K562 (cell line): ENCODE results near the gene NFAM1. TPM values are rescaled to one million over a fixed set of nuclear protein-coding genes. Genes with fewer than 3 reads are reported as not detected.
A peak's percentile ranks its signal among the peaks of the same experiment; 100 is the strongest.

Experiments
- COPS2 ChIP-seq: fragments of 450-650 bp; conservative IDR thresholded peaks from 2 replicates; pipeline ENCODE4 v1.6.1; 2016; ENCODE audit warnings: mild to moderate bottlenecking, moderate library complexity
- POLR3G ChIP-seq: IDR thresholded peaks from 2 replicates; pipeline ENCODE4 v1.6.1; 2011; ENCODE audit not compliant: insufficient read length, insufficient replicate concordance; ENCODE audit errors: extremely low read depth
- SRSF7 ChIP-seq: fragments of 200-400 bp; formaldehyde crosslinking; optimal IDR thresholded peaks from 2 replicates; pipeline ENCODE3; 2017; ENCODE audit warnings: mild to moderate bottlenecking, low read depth, low read length
- UBTF ChIP-seq, 2 experiments: IDR thresholded peaks; 2 replicates each; pipeline ENCODE4 v1.6.1; 2012; ENCODE audit warnings: improper control_type of control experiment in 2 of 2, low read depth in 2 of 2, low read length in 2 of 2, borderline replicate concordance in 1 of 2
- XRCC4 ChIP-seq: IDR thresholded peaks from one replicate; pipeline ENCODE4 v1.6.1; 2011; ENCODE audit not compliant: insufficient read depth, insufficient read length; ENCODE audit errors: extremely low read depth
- ZKSCAN8 ChIP-seq: fragments of 200-800 bp; sonication (Bioruptor generic); IDR thresholded peaks from 2 replicates; pipeline ENCODE4 v1.6.1; 2016; ENCODE audit warnings: missing genetic modification characterization, missing compliant biosample characterization
- ZMIZ1 ChIP-seq, 2 experiments: fragments of 150-350 bp in 1 of 2; IDR thresholded peaks; 2 replicates each; pipeline ENCODE4 v1.6.1; 2012 to 2016; ENCODE audit warnings: low read depth in 2 of 2, low read length in 2 of 2, mild to moderate bottlenecking in 1 of 2, moderate library complexity in 1 of 2
- ZNF395 ChIP-seq: fragments of 200-800 bp; sonication (Bioruptor generic); IDR thresholded peaks from 2 replicates; pipeline ENCODE4 v1.6.1; 2017; ENCODE audit warnings: missing genetic modification characterization, missing compliant biosample characterization
- ZNF407 ChIP-seq: fragments of 450-650 bp; IDR thresholded peaks from 2 replicates; pipeline ENCODE4 v1.6.1; 2016; ENCODE audit warnings: low read depth
- polyA plus RNA-seq, 8 experiments: library from polyadenylated mRNA; depleted of rRNA in 4 of 8; stranded (reverse) in 5 of 8; unstranded in 3 of 8; fragments of >200 nt; fragmentation: Nextera tagmentation in 2 of 8; fragmentation: Illumina TruSeq in 1 of 8; extraction: Ambion mirVana in 2 of 8; extraction: Trizol in 1 of 8; gene quantifications; 2 replicates each; pipeline versions ENCODE4 v1.2.1 to v1.2.3, GENCODE V29; 2011 to 2014; ENCODE audit warnings: inconsistent platforms in 1 of 8, missing spikeins in 1 of 8
- total RNA-seq, 7 experiments: library from RNA; depleted of rRNA in 6 of 7; stranded (reverse); fragments of >200 nt in 6 of 7; fragmentation: Illumina TruSeq in 2 of 7; extraction: Trizol in 2 of 7; gene quantifications; 2 replicates each; pipeline versions ENCODE4 v1.2.1 to v1.2.3, GENCODE V29; 2011 to 2021; ENCODE audit warnings: low replicate concordance in 1 of 7

Gene NFAM1
- total and polyA plus RNA-seq, 9 of the 15 experiments (the other 6 are each of a cell fraction or from before 2014, with no cell fraction given), result 0.01 to 0.18 (median 0.03) TPM; not detected in 5

GRCh38 chr22:42444077-42444904 is 12.1 kb upstream of the NFAM1 start (continued):
- TF ChIP-seq ZNF407 (no peak), COPS2 (no peak), ZKSCAN8 (no peak; the same call in 1 of the 2 replicates), ZNF395 (CRISPR knock-in tag) (0 out of 2 replicates have a peak, but pooled peaks have one; percentile 3), SRSF7 (no peak), UBTF (IDR thresholded peaks at IDR 0.05; ENCODE audit: borderline replicate concordance in 1 of 2, low read depth in 2 of 2, low read length in 2 of 2) (no peak), ZMIZ1 (IDR thresholded peaks at IDR 0.05; ENCODE audit: low read depth in 2 of 2, low read length in 2 of 2) (no peak), XRCC4 (no peak), POLR3G (no peak)
